Rectal smooth muscle tissue (tissue), 1 donor: ENCODE results near the gene MID1IP1.

Source experiments
- H3K27ac ChIP-seq: one replicate; pipeline ENCODE4 v1.7.0; 2013; ENCODE audit warnings: low read depth, low read length, inconsistent platforms
- H3K27me3 ChIP-seq: one replicate; pipeline ENCODE4 v1.7.0; 2013; ENCODE audit warnings: low read length; ENCODE audit not compliant: control insufficient read depth, insufficient read depth
- H3K36me3 ChIP-seq: one replicate; pipeline ENCODE4 v1.7.0; 2013; ENCODE audit warnings: low read length; ENCODE audit not compliant: control insufficient read depth, insufficient read depth
- H3K4me1 ChIP-seq: one replicate; pipeline ENCODE4 v1.7.0; 2013; ENCODE audit warnings: low read length; ENCODE audit not compliant: control insufficient read depth, insufficient read depth
- H3K4me3 ChIP-seq: one replicate; pipeline ENCODE4 v1.7.0; 2013; ENCODE audit warnings: low read length
- H3K9ac ChIP-seq: one replicate; pipeline ENCODE4 v1.7.0; 2013; ENCODE audit warnings: low read length

Gene MID1IP1

GRCh38 chrX:38854305-38854704, 53.0 kb downstream of the MID1IP1 start:
- no peaks in the 10 kb centered on the region for H3K36me3 ChIP-seq
- no peaks in the 10 kb centered on the region for H3K4me1 ChIP-seq
- no peak overlapping the region for H3K27ac ChIP-seq
- H3K27me3 ChIP-seq = no peaks in the 10 kb centered on the region
- no peak overlapping the region for H3K4me3 ChIP-seq
- no peak overlapping the region for H3K9ac ChIP-seq
